ENCODE results near the gene ARL2.
"Not testable (repeated sequence)": the region's sequence is repeated elsewhere in the genome, so short reads cannot be mapped to it uniquely, and the experiment has no call there.

The ARL2 gene

DNA sequence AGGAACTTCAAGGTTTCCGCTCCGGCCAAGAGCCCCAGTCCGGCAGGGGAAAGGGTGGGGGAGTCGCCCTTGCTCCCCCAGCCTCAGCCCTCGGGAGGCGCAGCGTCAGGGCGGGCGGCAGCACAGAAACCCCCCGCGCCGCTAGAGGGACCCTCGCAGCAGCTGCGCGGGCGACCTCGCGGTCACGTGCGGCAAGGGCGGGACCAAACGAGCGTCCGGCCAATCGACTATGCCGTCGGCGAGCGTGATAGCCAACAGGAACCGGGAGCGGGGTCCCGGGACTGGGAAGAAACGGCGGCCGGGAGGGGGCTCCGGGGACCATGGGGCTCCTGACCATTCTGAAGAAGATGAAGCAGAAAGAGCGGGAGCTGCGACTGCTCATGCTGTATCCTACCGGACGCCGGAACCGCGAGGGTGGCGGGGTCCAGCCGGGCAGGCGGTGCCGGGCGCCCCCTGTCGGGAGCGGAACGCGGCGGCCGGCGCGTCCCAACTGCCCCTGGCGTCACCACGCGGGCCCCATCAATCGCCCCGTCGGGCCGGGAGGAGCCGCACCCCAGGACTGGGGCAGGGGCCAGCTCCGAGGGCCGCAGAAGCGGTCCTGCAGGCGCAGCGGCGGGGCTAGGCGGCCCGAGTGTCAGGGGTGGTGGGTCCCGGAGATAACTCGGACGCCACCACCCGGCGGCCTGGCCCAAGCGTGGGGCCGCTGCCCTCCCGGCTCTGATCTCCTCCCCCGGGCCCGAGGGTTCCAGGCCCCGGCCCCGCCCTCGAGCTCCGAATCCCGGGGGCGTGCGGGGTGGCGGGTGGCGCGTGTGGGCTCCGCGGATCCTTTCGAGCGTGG, at the start of gene ARL2:
Gene ARL2, plus strand, starts transcription at position 273 of the 838 bp plus-strand sequence. Its CDS starts 48 bp downstream, at position 321.
- peak; percentile 89 for DNase-seq

DNA sequence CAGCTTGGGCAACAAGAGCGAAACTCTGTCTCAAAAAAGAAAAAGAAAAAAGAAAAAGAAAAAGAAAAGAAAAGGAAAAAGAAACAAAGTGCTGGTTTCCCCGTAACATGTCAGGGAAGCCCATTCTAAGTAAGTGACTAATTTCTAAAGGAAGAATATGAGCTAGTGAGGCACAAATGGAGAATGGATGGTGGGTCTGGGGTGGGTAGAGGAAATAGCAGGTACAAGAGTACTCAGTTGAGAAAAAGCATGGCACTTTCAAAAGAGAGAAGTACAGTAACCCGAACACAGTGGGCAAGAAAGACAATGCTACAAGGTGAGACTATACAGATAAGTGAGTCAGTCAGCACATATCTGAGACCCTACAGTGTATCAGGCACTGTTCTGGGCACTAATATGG, 46.6 kb upstream of the ARL2 start:
- no peak for DNase-seq

DNA sequence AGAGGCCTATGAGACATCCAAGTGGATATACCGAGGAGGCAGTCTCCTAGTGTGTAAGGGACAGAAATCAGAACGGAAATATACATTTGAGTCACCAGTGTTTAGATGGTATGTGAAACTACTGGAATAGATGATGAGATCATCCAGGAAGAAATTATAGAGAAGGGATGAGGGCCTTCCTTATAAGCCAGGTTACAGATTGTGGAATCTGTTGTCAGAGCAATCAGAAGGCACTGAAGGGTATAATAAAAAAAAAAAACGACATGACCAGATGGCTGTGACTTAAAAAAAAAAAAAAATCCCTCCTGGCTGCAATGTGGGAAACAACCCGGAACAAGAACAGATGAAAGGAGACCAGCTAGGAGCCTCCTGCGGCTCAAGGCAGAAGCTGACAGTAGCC, 44.8 kb upstream of the ARL2 start:
- no peak for DNase-seq

DNA sequence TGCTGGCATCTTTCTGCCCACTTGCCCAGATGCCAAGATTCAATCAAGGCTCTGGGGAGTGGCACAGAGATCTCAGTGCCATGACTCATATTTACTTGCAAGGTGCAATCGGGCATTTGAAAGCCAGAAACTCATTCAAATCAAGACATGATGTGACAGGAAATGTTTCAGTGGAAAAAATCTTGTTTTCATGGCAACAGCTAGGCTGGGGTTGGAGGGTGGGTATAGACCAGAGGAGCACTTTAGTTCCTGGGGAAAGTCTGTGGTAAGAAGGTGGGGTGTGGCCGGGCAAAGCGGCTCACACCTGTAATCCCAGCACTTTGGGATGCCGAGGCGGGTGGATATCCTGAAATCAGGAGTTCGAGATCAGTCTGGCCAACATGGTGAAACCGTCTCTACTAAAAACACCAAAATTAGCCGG, 43.2 kb upstream of the ARL2 start:
- DNase-seq, result peak; percentile 49

DNA sequence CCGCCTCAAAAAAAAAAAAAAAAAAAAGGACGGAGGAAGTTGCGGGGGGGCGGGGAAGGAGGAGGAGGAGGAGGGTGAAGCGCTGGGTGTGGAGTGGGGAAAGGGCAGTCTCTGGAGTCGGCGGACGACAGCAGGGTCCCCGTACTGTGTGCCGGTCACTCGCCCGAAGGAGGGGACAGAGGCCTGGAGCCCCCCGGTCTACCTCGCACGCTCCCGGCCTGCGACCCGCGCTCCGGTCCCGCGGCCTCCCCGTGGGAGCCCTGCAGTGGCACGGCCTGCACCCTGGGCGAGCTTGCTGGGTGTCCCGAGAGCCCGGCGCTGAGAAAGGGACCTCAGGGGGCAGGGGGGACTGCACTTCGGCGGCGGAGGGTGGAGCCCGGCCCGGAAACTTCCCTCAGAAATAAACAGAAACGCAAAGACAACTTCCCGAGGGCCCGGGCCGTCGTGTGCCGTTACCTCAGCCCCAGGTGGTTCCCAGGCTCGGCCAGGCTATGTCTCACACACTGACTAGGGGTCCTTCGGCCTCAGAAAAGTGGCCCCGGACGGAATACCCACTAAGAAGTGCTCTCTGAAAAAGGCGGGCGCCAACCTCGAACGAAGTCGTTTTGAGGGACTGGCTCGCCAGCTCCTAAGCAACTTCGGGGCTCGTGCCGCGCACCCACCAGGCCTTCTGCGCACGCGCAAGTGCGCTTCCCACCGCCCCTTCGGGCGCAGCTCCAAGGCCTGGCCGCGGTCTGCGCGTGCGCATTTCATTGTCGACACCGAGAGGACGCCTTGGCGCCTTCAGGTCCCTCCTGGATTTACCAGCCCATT, 42.3 kb upstream of the ARL2 start, which contains the start of gene MAJIN:
Gene MAJIN, minus strand, starts transcription at position 688 of the 813 bp plus-strand sequence. CDS start 12,703 bp downstream, outside the sequence.
- DNase-seq, result peak; percentile 96

DNA sequence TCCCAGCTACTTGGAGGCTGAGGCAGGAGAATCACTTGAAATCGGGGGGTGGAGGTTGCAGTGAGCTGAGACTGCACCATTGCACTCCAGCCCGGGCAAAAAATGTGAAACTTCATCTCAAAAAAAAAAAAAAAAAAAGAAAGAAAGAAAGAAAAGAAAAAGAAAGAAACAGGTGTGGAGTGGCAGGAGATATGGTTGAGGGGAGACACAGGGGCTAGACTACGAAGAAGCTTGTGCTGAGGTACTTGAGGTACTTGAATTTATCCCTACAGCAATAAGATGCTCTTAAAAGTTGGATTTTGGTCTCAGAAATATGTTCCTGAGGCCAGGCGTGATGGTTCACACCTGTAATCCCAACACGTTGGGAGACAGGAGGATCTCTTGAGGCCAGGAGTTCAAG, 39.8 kb upstream of the ARL2 start:
- DNase-seq, result no peak

DNA sequence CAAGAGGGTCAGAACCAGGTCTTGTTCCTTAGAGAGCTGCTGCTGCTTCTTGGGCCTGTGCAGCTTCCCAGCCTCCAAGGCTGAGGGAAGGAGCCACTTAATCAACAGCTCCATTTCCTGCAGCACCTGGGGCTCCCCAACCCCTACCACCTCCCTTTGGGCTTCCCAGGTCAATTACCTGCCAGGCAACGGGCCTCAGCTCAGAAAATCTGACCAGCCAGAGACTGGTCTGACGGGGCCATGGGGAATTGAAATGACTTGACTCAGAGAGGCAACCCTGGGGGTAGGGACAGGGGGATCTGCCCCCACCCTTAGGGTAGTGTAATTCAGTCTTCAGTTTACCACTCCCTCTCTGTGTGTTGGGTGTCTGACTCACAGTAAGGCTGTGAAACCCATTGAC, 37.3 kb upstream of the ARL2 start:
- DNase-seq, result no peak

DNA sequence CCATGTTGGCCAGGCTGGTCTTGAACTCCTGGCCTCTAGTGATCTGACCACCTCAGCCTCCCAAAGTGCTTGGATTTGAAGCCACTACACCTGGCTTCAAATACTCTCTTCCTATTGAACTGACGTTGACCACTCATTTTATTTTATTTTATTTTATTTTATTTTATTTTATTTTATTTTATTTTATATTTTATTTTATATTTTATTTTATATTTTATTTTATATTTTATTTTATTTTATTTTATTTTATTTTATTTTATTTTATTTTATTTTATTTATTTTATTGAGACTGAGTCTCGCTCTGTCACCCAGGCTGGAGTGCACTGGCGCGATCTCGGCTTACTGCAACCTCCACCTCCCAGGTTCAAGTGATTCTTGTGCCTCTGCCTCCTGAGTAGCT, 30.6 kb upstream of the ARL2 start:
- not testable (repeated sequence) for DNase-seq

DNA sequence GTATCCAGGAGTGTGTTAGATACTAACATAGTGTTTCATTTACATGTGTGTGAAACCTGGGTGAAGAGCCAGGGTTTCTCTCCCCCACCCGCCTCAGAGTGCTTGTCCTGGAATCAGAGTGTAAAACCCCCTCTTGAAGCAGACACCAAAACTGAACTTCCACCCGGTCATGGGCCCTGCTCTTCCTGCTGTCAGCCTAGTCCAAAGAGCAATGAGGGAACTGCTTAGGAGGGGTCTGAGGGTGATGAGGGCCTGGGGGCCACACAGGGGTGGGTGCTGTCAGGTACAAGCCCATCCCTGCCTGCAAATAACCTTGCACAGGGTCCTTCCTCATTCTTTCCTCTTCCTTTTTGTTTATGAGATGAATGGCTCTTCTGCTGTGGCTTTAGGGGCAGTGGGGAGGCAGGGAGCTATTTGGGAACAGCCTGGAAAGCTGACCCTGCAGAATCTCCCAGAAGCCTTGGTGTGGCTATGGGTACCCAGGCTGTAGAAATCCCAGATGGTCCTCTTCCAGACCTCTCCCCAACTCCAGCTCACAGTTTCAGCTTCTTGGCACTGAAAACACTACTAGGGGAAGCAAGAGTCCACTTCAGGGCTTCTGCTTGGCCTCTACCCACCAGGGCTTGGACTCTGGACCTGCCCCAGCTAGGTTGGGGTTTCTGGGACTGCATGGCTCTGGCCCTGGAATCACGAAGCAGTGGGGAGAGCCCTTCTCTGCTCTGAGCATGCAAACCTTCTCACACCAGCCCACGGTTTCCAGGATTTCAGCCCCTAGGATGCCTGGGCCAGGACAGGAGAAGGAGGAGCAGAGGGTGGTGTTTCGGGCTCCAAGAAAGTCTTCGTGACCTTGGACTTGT, 25.7 kb upstream of the ARL2 start:
- DNase-seq, result no peak

DNA sequence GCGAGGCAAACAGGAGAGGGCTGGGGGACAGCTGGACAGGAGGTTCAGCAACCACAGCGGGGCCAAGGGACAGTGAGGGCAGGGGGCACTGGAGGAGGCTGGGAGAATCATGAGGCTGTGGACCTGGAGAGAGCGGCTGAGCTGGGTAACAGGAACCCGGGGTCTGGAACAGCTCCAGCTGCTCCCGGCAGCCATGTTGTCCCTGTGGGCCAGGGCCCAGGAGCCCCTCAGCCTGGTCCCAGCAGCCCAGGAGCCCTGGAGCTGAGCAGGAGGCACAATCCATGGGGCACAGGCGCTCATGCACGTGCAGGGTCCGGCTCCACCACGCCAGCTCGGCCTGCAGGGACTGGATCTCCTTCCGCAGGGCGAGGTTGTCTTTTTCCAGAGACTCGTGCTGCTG, 24.5 kb upstream of the ARL2 start:
- DNase-seq, result no peak

DNA sequence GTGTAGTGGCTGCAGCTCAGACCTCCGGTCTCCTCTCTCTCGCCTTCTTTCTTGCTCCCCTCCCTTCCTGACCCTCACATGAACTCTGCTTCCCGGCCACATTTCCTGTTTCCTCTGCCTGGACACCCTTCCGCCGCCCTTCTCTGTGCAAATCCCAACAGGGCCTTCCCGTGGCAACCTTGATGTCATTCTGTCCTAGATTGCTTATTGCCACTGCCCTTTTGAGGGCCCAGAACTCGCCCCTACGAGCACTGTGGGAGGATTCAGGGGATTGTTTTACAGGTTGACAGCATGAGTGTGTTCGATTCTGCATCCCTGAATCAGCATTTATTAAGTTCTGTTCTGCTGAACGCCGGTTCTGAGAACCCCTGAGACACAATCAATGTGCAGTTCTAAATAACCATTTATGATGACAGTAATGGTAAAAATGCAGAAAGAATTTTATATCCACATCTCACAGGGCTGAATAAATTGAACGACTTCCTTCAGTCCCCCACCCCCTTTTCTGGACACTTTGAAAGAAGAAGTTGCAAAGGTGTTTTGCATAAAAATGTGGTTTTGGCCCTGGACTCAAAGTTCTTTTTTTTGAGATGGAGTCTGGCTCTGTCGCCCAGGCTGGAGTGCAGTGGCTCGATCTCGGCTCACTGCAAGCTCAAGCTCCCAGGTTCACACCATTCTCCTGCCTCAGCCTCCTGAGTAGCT, 23.6 kb upstream of the ARL2 start:
- no peak for DNase-seq

DNA sequence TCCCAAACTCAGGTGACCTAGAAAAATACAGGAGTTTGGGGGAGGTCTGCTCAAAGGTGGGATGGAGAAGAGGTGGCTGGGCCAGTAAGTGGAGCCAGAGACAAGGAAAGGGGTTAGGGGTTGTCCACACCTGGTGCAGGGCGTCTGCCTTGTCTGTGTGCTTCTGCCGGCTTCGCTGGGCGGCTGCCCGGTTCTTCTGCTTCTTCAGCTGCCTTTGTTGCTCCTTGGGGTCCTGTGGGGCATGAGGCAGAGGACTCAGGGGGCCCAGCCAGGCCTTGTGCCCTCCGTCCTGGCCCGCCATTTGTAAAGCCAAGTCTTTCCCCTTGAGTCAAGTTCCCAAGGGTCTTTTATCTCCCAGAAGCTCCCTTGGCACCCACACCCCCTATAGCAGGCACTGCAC, 19.6 kb upstream of the ARL2 start:
- no peak for DNase-seq

DNA sequence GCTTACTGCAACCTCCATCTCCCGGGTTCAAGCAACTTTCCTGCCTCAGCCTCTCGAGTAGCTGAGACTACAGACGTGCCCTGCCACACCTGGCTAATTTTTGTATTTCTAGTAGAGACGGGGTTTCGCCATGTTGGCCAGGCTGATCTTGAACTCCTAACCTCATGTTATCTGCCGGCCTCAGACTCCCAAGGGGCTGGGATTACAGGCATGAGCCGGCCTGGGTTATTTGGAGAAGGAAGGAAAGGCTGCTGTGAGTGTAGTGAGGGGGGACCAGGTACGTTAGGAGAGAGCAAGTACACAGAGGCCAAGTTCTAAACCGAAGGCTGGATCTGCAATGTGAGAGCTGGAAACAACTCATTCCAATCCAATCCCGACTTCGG, 17.6 kb upstream of the ARL2 start:
- no peak for DNase-seq

DNA sequence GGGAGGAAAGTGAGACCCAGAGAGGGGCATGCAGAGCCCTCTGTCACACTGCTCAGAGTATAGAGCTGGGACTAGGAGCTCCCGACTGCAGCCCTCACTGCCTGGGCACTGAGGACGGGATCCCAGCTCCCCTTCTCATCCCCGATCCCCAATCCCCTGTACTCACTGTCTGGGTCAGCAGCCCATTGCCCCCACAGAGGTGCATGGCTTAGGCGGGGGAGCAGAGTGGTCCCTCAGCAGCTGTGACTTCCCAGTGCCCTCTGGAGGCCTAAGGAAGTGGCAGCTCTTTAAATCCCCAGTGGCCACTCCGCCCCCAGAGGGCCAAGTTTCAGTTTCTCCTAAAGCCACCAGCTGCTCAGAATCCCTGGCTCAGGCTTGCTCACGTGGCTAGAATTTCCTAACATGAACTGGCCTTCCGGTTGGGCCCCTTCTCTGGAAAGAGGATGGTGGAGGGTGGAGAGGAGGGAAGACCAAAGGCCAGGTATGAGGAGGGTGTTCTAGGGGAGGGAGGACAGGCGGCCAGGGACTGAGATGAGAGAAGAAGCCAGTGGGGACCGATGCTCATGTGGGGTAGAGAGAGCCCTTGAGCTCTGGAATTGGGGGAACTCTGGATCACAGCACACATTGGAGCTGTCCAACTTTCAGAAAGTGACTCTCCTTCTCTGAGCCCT, 17.1 kb upstream of the ARL2 start, which contains the start of gene BATF2:
Gene BATF2, minus strand, starts transcription at position 262 of the 671 bp plus-strand sequence. Its CDS starts 57 bp downstream, at position 205.
- no peak for DNase-seq

DNA sequence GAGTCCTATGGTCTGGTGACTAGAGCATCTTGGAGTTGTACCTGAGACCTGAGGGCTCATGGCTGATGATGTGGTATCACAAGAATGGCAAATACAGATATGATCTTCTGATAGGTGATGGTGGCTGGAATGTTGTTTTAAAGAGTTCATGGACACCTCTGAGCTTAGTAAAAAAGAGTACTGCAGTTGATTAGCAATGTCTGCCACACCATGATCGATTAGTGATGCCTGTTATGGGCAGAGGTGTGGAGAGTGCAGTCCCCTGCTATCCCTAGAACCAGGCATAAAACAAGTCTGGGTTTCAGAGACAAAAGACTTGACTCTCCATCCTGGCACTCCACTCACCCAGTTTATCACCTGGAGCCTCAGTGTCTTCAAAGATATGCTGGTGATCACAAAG, 15.8 kb upstream of the ARL2 start:
- DNase-seq, result peak; percentile 36

DNA sequence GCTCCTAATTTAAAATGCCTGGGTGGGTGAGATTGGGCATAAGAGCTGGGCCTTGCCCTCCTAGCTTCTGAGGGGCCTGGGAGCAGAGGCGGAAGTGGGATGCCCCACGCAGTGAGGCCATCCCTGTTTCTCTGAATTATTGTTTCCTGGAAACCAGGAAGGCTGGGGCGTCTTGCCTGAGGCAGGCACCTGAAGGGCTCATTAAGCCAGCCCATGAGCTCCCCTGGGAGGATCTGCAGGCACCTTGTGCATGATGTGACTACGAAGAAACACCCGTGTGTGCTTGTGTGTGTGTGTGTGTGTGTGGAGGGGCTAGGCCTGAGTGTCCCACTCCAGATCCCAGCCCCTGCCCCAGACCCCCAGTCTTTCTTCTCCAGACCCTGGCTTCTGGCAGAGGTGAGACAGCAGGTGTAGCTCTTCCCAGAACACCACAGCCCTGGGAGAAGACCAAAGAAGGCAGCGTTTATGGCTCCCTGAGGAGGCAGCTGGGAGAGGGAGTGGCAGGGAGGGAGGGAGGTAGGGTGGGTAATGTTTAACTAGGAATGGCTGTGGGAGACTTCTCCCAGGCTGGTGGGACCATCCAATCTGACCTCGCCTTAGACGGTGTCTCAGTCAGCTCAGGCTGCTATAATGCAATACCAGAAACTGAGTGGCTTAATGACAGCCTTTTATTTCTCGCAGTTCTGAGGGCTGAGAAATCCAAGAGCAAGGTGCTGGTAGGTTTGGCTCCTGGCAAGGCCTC, 15.1 kb upstream of the ARL2 start:
- DNase-seq, result no peak

DNA sequence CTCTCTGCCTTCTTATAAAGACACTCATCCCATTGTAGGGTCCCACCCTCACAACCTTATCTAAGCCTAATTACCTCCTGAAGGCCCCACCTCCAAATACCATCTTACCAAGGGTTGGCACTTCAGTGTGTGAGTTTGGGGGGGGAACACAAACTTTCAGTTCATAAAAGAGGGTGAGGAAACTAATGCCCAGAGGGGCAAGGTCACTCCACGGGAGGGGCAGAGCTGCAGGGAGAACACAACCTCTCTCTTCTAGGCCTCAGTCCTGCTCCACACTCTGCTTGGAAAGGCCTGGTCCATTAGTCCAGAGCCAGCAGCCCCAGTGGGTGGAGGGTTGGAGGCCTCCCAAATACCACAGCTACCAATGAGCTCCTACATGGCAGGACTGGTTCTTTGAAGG, 14.5 kb upstream of the ARL2 start:
- DNase-seq, result no peak

DNA sequence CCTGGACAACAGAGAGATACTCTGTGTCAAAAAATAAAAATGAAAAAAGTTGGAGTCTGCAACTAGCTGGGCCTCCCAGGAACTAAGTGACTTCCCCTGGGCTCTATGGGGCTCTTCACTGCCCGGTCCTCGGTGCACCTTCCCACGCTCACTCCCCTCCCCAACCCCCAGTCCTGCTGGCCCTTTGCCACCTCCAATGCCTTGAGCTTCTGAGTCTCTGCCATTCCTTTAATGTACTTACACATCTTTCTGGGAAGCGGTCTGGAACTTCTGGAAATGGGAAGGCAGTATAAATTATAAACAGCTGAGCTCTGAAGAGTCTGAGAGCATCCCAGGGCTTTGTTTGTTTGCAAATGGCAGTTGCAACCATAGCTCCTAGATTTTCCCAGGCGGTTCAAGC, 11.3 kb upstream of the ARL2 start:
- DNase-seq, result no peak

DNA sequence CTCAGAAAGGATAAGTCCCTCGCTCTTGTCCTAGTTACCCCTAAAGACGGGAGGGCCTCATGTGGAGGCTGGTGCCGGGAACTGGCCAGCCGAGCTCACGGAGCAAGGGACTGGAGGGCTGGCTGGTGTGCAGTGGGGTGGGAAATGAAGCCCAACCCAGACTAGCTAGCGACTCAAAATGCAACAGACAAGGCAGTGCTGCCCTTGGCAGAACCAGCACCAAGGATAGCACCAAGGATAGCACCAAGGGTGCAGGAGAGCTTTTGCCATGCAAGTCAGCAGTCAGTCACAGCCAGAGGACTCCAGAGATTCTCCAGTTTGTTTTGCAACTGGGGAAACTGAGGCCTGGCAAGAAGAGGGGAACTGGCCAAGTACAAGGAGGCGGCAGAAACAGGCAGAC, 10.7 kb upstream of the ARL2 start:
- DNase-seq, result no peak

DNA sequence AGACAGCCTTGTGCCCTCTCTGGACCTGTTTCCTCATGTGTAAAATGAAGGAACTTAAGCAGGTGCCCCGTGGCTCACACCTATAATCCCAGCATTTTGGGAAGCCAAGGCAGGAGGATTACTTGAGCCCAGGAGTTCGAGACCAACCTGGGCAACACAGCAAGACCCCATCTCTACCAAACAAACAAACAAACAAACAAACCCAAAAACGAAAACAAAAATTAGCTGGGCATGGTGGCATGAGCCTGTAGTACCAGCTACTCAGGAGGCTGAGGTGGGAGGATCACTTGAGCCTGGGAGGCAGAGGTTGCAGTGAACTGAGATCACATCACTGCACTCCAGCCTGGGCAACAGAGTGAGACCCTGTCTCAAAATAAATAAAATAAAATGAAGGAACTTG, 10.0 kb upstream of the ARL2 start:
- not testable (repeated sequence) for DNase-seq

DNA sequence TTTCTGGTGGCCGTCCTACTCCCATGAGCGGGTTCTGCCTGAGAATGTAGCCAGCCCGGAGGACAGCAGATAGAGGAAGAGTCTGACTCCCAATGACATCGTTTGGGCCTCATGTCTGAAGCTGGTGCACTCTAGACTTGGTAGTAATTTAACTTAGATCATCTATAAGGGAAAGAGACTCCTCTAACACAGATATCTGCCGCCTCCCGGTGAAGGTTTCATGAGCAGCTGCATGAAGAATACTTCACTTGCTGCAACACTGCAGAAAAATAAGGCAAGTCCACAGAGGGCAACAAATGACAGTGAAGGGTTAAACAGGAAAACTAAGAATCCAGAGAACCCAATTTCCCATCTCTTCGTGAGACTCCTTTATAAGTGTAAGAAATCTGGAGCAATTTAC, 5.9 kb upstream of the ARL2 start:
- no peak for DNase-seq
